A549 (cell line): ENCODE results near the gene MED13L.

Experiments
- CBX8 ChIP-seq: fragments of 200-600 bp; sonication (generic); IDR thresholded peaks from 2 replicates; pipeline ENCODE4 v1.6.1; 2016
- ESRRA ChIP-seq: fragments of 150-350 bp; IDR thresholded peaks from 2 replicates; pipeline ENCODE4 v1.6.1; 2014; ENCODE audit warnings: mild to moderate bottlenecking, low read length, borderline replicate concordance
- FOSB ChIP-seq: fragments of 250-450 bp; sonication (Bioruptor Pico); IDR thresholded peaks from 2 replicates; pipeline ENCODE4 v1.5.0; 2020; ENCODE audit warnings: mild to moderate bottlenecking, moderate library complexity
- JUN ChIP-seq, 2 experiments: fragments of >200 bp; sonication (Bioruptor Twin); formaldehyde crosslinking; IDR thresholded peaks; 2 replicates in 1 of 2; 3 replicates in 1 of 2; pipeline ENCODE4 v1.6.1; 2016 to 2017
- JUNB ChIP-seq: fragments of >200 bp; sonication (Bioruptor Twin); formaldehyde crosslinking; IDR thresholded peaks from 2 replicates; pipeline ENCODE4 v1.6.1; 2016
- MAZ ChIP-seq: fragments of 150-350 bp; IDR thresholded peaks from 2 replicates; pipeline ENCODE4 v1.6.1; 2014; ENCODE audit warnings: antibody characterized with exemption, low read depth, low read length, borderline replicate concordance
- POLR2A ChIP-seq: IDR thresholded peaks from 2 replicates; pipeline ENCODE4 v1.6.1; 2012; ENCODE audit warnings: mild to moderate bottlenecking, low read length
- TF ChIP-seq, protein P1 (sequence below): fragments of >200 bp; sonication (Bioruptor Twin); formaldehyde crosslinking; IDR thresholded peaks from 3 replicates; pipeline ENCODE4 v1.5.1; 2016
- TF ChIP-seq, protein P2 (sequence below): fragments of 200-600 bp; sonication (generic); IDR thresholded peaks from 2 replicates; pipeline ENCODE4 v1.6.1; 2016; ENCODE audit warnings: antibody characterized with exemption, mild to moderate bottlenecking, moderate library complexity

DNA sequence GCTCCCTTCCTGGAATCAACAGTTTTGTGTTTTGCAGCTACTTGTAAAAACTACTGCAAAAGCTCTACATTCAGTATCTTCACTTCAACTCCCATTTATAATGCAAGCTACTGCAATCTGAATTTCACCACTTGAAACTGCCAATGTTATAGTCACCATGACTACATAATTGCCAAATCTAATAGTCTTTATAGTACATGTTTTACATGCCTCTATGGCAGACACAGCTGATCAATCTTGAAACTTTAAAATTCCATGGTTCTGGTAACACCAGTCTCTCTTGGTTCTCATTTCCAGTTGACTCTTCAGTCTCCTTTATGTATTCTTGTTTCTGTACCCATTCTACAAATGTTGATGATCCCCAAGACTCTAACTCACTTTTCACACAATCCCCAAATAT, 185.9 kb downstream of the MED13L start:
- TF ChIP-seq JUN (IDR thresholded peaks at IDR 0.05) (no peak), MAZ (no peak), JUNB (no peak), CBX8 (no peak), ESRRA (no peak), POLR2A (no peak), FOSB (no peak)
- TF ChIP-seq, protein P1, sequence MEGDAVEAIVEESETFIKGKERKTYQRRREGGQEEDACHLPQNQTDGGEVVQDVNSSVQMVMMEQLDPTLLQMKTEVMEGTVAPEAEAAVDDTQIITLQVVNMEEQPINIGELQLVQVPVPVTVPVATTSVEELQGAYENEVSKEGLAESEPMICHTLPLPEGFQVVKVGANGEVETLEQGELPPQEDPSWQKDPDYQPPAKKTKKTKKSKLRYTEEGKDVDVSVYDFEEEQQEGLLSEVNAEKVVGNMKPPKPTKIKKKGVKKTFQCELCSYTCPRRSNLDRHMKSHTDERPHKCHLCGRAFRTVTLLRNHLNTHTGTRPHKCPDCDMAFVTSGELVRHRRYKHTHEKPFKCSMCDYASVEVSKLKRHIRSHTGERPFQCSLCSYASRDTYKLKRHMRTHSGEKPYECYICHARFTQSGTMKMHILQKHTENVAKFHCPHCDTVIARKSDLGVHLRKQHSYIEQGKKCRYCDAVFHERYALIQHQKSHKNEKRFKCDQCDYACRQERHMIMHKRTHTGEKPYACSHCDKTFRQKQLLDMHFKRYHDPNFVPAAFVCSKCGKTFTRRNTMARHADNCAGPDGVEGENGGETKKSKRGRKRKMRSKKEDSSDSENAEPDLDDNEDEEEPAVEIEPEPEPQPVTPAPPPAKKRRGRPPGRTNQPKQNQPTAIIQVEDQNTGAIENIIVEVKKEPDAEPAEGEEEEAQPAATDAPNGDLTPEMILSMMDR, result no peak
- TF ChIP-seq, protein P2, sequence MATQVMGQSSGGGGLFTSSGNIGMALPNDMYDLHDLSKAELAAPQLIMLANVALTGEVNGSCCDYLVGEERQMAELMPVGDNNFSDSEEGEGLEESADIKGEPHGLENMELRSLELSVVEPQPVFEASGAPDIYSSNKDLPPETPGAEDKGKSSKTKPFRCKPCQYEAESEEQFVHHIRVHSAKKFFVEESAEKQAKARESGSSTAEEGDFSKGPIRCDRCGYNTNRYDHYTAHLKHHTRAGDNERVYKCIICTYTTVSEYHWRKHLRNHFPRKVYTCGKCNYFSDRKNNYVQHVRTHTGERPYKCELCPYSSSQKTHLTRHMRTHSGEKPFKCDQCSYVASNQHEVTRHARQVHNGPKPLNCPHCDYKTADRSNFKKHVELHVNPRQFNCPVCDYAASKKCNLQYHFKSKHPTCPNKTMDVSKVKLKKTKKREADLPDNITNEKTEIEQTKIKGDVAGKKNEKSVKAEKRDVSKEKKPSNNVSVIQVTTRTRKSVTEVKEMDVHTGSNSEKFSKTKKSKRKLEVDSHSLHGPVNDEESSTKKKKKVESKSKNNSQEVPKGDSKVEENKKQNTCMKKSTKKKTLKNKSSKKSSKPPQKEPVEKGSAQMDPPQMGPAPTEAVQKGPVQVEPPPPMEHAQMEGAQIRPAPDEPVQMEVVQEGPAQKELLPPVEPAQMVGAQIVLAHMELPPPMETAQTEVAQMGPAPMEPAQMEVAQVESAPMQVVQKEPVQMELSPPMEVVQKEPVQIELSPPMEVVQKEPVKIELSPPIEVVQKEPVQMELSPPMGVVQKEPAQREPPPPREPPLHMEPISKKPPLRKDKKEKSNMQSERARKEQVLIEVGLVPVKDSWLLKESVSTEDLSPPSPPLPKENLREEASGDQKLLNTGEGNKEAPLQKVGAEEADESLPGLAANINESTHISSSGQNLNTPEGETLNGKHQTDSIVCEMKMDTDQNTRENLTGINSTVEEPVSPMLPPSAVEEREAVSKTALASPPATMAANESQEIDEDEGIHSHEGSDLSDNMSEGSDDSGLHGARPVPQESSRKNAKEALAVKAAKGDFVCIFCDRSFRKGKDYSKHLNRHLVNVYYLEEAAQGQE, result no peak
